ENCODE results near the gene PEAK3. TPM values are rescaled to one million over a fixed set of nuclear protein-coding genes. Genes with fewer than 3 reads are reported as not detected.

The PEAK3 gene
- total and polyA plus RNA-seq, 9 of the 15 experiments (the other 6 are each of a cell fraction or from before 2014, with no cell fraction given): 0.07 to 0.40 TPM; not detected in 7

GRCh38 chr19:2261438-2262172 is 20.4 kb downstream of the PEAK3 start (continued):
- TF ChIP-seq HDAC6 (IDR thresholded peaks at IDR 0.05; ENCODE audit: low read depth, low read length) (no peak), CUX1 (CRISPR knock-in tag; IDR thresholded peaks at IDR 0.05) (no peak), ZBTB49 (CRISPR knock-in tag; IDR thresholded peaks at IDR 0.05; ENCODE audit: borderline replicate concordance) (no peak), ZBTB8A (IDR thresholded peaks at IDR 0.05; ENCODE audit: partially characterized antibody) (no peak), ZKSCAN1 (IDR thresholded peaks at IDR 0.05; ENCODE audit: low read depth, low read length) (no peak), TBP (optimal IDR thresholded peaks at IDR 0.05; ENCODE audit: low read depth, low read length) (no peak), TAF1 (IDR thresholded peaks at IDR 0.05; ENCODE audit: control insufficient read depth, extremely low read depth, insufficient read depth, low read length, severe bottlenecking) (no peak), RREB1 (CRISPR knock-in tag; IDR thresholded peaks at IDR 0.05) (no peak), PATZ1 (CRISPR knock-in tag; IDR thresholded peaks at IDR 0.05; ENCODE audit: borderline replicate concordance) (no peak)
